ENCODE data around the gene SLC44A4.

- peak in 3 of 12 donors; percentile 9 to 19 (median 15) for TF ChIP-seq CTCF (IDR thresholded peaks at IDR 0.05)
- peak in 1 of 2 donors; percentile 55 for TF ChIP-seq POLR2A (IDR thresholded peaks at IDR 0.05)
Observed at GRCh38 chr6:31901953-31902643, 23.3 kb upstream of the SLC44A4 start, which contains the start of gene ZBTB12.
